GM18499 (cell line): Measurements from ENCODE around the gene VTN.
"Not testable (repeated sequence)": the region's sequence is repeated elsewhere in the genome, so short reads cannot be mapped to it uniquely, and the experiment has no call there.

Source experiments
- ATAC-seq: cut with Tn5 transposase; IDR thresholded peaks from one replicate; pipeline ENCODE4 v1.9.1; 2021; ENCODE audit warnings: moderate number of reproducible peaks; ENCODE audit not compliant: insufficient read depth, unreplicated experiment

VTN gene

GRCh38 chr17:28344011-28344410 lies 26.1 kb downstream of the VTN start:
- ATAC-seq = no peak

DNA sequence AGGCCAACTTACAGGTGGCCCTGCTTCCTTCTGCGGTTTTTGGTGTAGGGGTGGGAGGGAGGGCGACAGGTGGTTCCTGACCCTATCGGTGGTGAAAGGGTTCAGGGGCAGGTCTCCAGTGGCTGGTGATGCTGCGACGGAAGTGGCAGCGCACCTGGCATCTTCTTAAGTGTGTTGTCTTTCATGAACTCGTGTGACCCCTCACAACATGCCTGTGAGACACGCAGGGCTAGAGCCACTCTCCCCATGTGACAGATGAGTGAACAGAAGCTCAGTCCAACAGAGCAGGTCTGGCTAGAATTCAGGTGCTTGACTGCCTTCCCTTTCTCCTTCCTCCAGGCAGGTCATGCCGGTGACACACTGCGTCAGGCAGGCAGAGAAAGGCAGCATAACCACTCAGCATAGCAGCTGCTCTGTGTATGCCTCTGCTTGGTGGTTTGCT lies 26.6 kb downstream of the VTN start:
- no peak for ATAC-seq

DNA sequence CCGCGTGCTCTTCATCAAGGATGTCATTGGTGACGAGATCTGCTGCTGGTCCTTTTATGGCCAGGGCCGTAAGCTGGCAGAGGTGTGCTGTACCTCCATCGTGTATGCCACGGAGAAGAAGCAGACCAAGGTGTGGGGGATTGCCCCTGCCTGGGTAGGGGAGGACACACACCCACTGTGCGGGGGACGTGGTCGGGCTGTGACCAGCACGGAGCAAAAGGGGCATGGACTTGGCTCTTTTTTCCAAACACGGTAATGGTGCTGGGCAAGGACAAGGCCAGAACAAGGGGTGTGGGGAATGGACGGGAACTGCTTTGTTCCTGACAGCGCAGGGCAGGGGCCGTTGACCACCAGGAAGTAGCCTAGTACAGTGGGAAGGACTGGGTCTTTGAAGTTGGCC lies 27.8 kb downstream of the VTN start:
- no peak for ATAC-seq

DNA sequence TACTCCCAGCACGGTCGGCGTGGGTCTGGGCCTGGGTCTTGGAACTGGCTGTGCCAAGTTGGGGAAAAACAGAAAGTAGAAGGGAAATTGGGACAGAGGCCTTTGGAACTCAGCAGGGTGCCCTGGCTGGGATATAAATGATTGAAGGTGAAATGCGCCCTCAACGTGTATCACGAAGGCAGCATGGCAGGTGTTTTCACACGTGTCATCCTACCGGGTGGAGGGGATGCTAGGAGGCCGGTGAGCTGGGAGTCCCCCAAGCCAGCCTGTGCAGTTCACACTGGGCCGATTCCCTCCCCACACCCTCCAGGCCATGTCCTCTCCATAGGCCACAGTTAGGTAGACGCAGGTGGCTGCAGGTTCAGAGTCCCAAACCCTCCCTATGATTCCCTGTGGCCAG lies 28.6 kb downstream of the VTN start:
- no peak for ATAC-seq

- ATAC-seq = no peak
These were observed 29.7 kb downstream of the VTN start for GRCh38 chr17:28340374-28340773.

- ATAC-seq = no peak
These were observed 30.7 kb downstream of the VTN start for GRCh38 chr17:28339431-28339830.

DNA sequence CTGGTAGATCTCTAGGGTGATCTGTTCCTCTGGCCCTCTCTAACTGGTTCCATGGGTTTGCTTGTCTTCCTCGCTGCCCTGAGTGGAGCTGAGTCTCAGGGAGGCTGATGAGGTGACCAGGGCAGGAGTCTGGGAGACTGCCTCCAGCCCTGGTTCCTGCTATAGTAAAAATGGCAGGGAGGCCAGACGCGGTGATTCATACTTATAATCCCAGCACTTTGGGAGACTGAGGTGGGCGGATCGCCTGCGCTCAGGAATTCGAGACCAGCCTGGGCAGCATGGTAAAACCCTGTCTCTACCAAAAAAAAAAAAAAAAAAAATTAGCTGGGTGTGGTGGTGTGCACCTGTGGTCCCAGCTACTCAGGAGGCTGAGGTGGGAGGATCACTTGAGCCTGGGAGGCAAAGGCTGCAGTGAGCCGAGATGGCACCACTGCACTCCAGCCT lies 31.3 kb downstream of the VTN start:
- not testable (repeated sequence) for ATAC-seq

- ATAC-seq = no peak
These were observed 31.9 kb downstream of the VTN start for GRCh38 chr17:28338056-28338768.

DNA sequence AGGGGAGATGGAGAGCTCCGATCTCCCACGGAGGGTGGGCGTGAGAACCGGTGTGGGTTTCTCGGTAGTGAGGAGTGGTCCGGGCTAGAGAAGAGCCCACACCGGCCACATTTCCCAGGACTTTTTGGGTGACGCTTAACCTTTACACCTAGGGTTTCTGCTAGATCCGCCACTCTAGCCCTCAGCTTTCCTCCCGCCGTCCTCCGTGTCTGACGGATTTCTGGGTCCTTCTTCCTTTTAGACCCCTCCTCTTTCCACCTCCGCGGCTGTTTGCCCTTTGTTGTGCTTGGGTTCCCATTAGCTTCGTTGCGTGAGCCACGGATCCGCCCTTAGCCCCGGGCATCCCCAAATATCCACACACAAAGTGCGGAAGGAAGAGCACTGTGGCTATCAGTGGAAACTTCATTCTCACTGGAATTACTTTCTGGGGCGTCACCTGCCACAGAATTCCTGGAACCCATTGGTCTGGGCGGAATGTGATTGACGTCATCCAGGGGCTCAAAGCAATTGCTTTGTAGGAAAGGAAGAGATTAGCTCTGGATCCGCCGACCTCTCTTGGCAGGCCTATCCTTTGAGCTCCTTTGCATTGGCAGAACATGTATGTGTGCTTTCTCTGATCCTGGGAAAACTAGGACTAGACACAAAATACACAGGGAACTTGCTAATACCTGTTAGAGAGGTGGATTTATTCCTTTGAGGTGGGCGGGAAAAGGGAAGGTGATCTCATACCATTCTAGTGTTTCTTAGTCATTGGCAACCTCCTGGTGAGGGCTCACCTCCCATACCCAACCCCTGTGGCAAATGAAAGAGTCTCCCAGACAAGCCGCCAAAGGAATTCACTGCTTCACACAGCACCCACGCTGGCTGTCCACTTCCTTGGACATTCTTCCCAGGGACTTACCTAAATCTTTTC lies 33.9 kb downstream of the VTN start:
- no peak for ATAC-seq

- peak; percentile 89 for ATAC-seq
These were observed 34.7 kb downstream of the VTN start, which contains the start of the genes IFT20 and TNFAIP1 for GRCh38 chr17:28335201-28335958. Gene IFT20, minus strand, starts transcription at chr17:28335472. Its CDS starts 3,487 bp downstream, at chr17:28331985. Gene TNFAIP1, plus strand, starts transcription at chr17:28335761. Its CDS starts 3,761 bp downstream, at chr17:28339522.

- ATAC-seq = no peak
These were observed 35.4 kb downstream of the VTN start for GRCh38 chr17:28334666-28335200.

- no peak for ATAC-seq
These were observed 35.9 kb downstream of the VTN start for GRCh38 chr17:28334171-28334570.

DNA sequence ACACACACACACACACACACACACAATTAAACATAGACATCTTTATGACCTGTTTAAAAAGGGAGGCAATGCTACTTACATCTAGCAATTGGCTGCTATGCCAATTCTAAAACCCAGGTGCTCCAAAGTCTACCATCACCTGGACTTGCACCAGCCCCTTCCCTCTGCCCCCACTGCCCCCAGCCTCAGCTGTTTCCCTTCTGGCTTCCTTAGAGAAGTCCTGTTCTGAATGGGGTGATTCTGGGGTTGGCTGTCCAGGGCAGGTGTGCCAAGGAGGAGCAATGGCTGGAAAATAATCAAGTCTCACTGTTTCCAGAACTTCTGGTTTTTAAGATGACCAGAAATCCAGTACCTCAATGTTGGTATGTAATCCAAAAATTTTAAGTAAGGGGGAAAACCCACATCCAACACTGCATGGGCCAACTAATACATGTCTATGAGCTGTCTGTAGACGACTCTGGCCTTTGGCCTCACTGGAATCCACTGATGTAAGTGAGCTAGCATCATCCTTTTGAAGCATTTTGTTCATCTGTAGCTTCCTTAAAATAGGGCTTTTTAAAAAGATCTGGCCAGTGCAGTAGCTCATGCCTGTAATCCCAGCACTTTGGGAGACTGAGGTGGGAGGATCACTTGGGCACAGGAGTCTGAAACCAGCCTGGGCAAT lies 36.9 kb downstream of the VTN start:
- no peak for ATAC-seq

DNA sequence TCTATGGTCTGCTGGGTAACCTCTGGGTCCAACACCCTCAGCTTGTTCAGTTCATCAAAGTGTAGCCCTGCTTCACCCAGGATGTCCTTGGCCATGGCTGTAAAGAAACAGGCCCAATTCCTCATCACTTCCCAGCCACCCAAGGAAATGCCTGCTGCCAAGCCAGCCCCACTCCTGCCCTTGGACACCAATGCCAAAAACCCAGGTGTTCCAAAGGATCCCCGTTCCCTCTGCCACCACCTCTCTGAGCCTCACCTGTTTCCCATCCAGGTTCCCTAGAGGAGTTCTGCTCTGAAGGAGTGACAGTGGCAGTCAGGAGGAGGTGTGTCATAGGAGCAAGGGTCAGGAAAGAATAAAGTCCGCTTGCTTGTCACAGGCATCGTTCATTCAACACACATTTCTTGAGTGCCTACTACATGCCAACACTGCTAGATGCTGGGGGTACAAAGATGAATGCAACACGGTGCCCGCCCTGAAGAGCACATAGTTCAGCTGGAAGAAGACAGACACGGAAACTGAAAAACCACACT lies 38.2 kb downstream of the VTN start:
- no peak for ATAC-seq

- no peak for ATAC-seq
These were observed 39.4 kb downstream of the VTN start for GRCh38 chr17:28330671-28331070.

DNA sequence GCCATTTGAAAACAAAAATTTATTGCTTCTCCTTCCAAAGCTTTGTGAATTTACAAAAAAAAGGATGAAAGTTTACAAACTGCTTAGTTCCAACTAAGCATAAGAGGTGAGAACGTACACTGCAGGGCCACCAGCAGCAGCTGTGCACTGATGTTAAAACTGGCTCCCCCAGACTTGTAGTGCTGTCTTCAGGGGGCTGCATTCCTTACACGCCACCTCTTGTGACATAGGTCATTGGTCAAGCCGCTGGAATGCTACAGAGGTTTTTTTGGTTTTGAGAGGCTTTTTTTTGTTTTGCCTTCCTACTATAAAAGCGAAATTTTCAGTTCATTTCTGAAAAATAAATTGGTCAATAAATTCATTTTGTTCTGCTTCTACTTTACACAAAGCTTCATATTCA lies 41.8 kb downstream of the VTN start:
- ATAC-seq = no peak

- no peak for ATAC-seq
These were observed 42.4 kb downstream of the VTN start for GRCh38 chr17:28327709-28328108.

DNA sequence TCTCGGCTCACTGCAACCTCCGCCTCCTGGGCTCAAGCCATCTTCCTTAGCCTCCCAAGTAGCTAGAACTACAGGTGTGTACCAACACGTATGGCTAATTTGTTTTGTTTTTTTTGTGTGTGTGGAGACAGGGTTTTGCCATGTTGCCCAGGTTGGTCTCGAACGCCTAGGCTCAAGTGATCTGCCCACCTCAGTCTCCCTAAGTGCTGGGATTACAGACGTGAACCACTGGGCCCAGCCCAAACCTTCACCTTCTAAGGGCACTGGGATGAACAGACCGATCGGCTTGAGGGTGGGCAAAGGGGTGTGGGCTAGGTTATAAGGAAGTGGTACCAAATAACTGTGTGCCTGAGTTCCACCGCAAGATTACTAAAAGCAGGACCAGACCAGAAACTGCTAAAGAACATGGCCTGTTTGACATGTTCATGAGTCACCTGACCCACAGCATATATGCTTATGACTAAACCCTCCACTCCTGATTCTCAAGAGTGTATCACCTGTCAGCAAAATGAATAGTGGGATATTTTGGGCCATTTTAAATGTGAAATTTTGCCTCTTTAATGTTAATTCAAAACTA lies 43.0 kb downstream of the VTN start:
- no peak for ATAC-seq

- ATAC-seq = no peak
These were observed 44.0 kb downstream of the VTN start for GRCh38 chr17:28326114-28326513.
